GM12864 (cell line): Measurements from ENCODE around the gene BCKDHA.

ENCODE experiments used
- DNase-seq: peaks from one replicate; pipeline ENCODE4 v3.0.0-alpha.2; 2011; ENCODE audit warnings: low read depth
- H3K4me3 ChIP-seq: 2 replicates; pipeline ENCODE4 v1.5.1; 2011; ENCODE audit warnings: mild to moderate bottlenecking, low read depth, low read length, control low read depth
- CTCF ChIP-seq: IDR thresholded peaks from 2 replicates; pipeline ENCODE4 v1.5.1; 2011; ENCODE audit warnings: low read depth, mild to moderate bottlenecking, moderate library complexity, low read length, control low read depth, inconsistent platforms; ENCODE audit errors: missing control alignments

BCKDHA gene

GRCh38 chr19:41411100-41411967, 13.7 kb downstream of the BCKDHA start:
- H3K4me3 ChIP-seq: no peak overlapping the region
- DNase-seq: no peak
- no peak for TF ChIP-seq CTCF

- no peak for DNase-seq
- no peak overlapping the region for H3K4me3 ChIP-seq
- no peak for TF ChIP-seq CTCF
Observed at GRCh38 chr19:41411968-41412265, 14.3 kb downstream of the BCKDHA start.

- H3K4me3 ChIP-seq: no peak overlapping the region
- no peak for TF ChIP-seq CTCF
- no peak for DNase-seq
Observed at GRCh38 chr19:41412953-41413352, 15.3 kb downstream of the BCKDHA start.

- H3K4me3 ChIP-seq: no peak overlapping the region
- TF ChIP-seq CTCF: no peak
- DNase-seq: no peak
Observed at GRCh38 chr19:41413947-41414346, 16.3 kb downstream of the BCKDHA start.

GRCh38 chr19:41414461-41414860, 16.8 kb downstream of the BCKDHA start:
- no peak for DNase-seq
- TF ChIP-seq CTCF: no peak
- no peak overlapping the region for H3K4me3 ChIP-seq

- no peak for DNase-seq
- no peak overlapping the region for H3K4me3 ChIP-seq
- TF ChIP-seq CTCF: no peak
Observed at GRCh38 chr19:41415154-41415571, 17.5 kb downstream of the BCKDHA start.

- TF ChIP-seq CTCF: no peak
- no peak for DNase-seq
- H3K4me3 ChIP-seq: no peak overlapping the region
Observed at GRCh38 chr19:41416194-41416674, 18.6 kb downstream of the BCKDHA start.
